Mucosa of descending colon (tissue), 3 donors: ENCODE measurements around the gene XKR8. TPM values are rescaled to one million over a fixed set of nuclear protein-coding genes. Genes with fewer than 3 reads are reported as not detected.
A peak's percentile ranks its signal among the peaks of the same experiment; 100 is the strongest.

Experiments used
- ATAC-seq: fragments of 200-7000 bp; cut with Tn5 transposase; one replicate; pipeline ENCODE4 v1.9.1; 2020; ENCODE audit warnings: mild to moderate bottlenecking, moderate library complexity
- DNase-seq, 3 donors: peaks; one replicate each; pipeline ENCODE4 v3.0.0-alpha.2; 2020
- H3K36me3 ChIP-seq: fragments of 200-600 bp; one replicate; pipeline ENCODE4 v1.8.0; 2021; ENCODE audit warnings: low read depth, mild to moderate bottlenecking
- H3K4me1 ChIP-seq: fragments of 200-600 bp; one replicate; pipeline ENCODE4 v1.8.0; 2021; ENCODE audit warnings: low read depth, mild to moderate bottlenecking
- H3K4me3 ChIP-seq: fragments of 200-600 bp; one replicate; pipeline ENCODE4 v1.8.0; 2021; ENCODE audit warnings: mild to moderate bottlenecking
- H3K9me3 ChIP-seq: fragments of 200-600 bp; one replicate; pipeline ENCODE4 v1.8.0; 2021; ENCODE audit warnings: mild to moderate bottlenecking
- intact Hi-C, 2 donors: fragments of 100-400 bp; cut with DNase I in 1 of 2; cut with micrococcal nuclease in 1 of 2; formaldehyde crosslinking; loops; one replicate each; pipeline versions ENCODE4 v1.11.0 to v1.11.1; 2022; cut with DNase I, micrococcal nuclease
- total RNA-seq, 3 donors: library from RNA; stranded (reverse); fragmentation: NEBNext Ultra II Directional in 2 of 3; extraction: Animal tissue kit (Norgen Biotek cat#: 25700) in 2 of 3; gene quantifications; one replicate each; pipeline versions ENCODE4 v1.2.1 to v1.2.4, GENCODE V29; 2021 to 2023
- TF ChIP-seq, protein P1 (sequence below): fragments of 200-600 bp; IDR thresholded peaks from one replicate; pipeline ENCODE4 v1.8.0; 2022; ENCODE audit warnings: antibody characterized with exemption, mild to moderate bottlenecking
- donor health status: DM: no; HTN: no; CAD: no; lungs with moderate emphysema.
- donor health status: DM: no; HTN: no; CAD: no.
- donor health status: DM: no; HTN: yes; CAD: no.

Gene XKR8
- total RNA-seq, 3 donors from 2014 or later, result 8.2 to 9.8 (median 9.1) TPM

DNA sequence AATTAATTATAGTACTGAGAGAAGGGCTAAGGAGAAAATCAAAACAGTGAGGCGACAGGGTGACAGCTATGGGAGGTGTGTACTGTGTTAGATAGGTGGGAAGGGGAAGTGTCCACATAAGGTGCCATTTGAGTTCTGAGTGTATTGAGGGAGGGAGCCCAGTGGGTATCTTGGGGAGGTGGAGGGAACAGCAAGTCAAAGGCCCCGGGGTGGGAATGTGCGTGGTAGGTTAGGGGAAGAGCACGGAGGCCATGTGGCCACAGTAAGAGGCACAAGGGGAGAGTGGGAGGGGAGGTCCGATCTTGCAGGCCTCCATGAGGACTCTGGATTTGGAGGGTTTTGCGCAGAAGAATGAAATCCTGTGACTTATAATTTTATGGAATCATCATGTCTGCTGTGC is 3.0 kb upstream of the XKR8 start:
- Histone ChIP-seq H3K4me3 (no peak overlapping the region), H3K4me1 (peaks cover 11% of the 10 kb centered on the region), H3K9me3 (no peaks in the 10 kb centered on the region), H3K36me3 (no peaks in the 10 kb centered on the region)
- intact Hi-C loops, result no loop called here
- TF ChIP-seq, protein P1, sequence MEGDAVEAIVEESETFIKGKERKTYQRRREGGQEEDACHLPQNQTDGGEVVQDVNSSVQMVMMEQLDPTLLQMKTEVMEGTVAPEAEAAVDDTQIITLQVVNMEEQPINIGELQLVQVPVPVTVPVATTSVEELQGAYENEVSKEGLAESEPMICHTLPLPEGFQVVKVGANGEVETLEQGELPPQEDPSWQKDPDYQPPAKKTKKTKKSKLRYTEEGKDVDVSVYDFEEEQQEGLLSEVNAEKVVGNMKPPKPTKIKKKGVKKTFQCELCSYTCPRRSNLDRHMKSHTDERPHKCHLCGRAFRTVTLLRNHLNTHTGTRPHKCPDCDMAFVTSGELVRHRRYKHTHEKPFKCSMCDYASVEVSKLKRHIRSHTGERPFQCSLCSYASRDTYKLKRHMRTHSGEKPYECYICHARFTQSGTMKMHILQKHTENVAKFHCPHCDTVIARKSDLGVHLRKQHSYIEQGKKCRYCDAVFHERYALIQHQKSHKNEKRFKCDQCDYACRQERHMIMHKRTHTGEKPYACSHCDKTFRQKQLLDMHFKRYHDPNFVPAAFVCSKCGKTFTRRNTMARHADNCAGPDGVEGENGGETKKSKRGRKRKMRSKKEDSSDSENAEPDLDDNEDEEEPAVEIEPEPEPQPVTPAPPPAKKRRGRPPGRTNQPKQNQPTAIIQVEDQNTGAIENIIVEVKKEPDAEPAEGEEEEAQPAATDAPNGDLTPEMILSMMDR, result no peak
- ATAC-seq (no peak), DNase-seq (no peak)

DNA sequence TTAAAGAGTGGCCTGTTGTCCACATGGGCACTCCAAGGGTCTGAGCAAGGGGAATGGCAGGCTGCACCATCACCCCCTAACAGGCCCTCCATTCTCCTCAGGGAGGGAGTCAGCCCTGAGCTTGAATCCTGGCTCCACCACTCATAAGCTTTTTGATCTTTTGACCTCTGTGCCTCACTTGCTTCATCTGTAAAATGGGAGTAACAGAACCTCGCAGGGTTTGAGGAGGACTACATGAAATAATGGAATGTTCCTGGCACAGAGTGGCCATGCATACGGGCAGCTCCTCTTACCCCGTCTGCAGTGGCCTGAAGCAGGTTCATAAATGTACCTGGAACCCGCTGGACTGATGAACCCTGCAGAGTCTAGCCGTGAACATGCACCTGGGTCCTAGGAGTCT is 2.1 kb upstream of the XKR8 start:
- Histone ChIP-seq H3K4me3 (no peak overlapping the region), H3K36me3 (no peaks in the 10 kb centered on the region), H3K9me3 (no peaks in the 10 kb centered on the region), H3K4me1 (peaks cover 10% of the 10 kb centered on the region)
- intact Hi-C loops, result no loop called here
- DNase-seq (no peak), ATAC-seq (no peak)
- TF ChIP-seq, protein P1, result no peak

DNA sequence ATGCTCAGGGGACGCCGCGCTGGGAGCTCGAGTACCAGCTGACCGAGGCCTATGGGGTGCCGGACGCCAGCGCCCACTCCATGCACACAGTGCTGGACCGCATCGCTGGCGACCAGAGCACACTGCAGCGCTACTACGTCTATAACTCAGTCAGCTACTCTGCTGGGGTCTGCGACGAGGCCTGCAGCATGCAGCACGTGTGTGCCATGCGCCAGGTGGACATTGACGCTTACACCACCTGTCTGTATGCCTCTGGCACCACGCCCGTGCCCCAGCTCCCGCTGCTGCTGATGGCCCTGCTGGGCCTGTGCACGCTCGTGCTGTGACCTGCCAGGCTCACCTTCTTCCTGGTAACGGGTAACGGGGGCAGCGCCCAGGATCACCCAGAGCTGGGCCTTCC is 1.3 kb upstream of the XKR8 start:
- peak; percentile 11 to 67 (median 51) for DNase-seq
- H3K36me3 ChIP-seq, result no peaks in the 10 kb centered on the region
- H3K9me3 ChIP-seq, result no peaks in the 10 kb centered on the region
- no peak for ATAC-seq
- intact Hi-C loops, result no loop called here
- TF ChIP-seq, protein P1, result no peak
- no peak overlapping the region for H3K4me3 ChIP-seq
- peaks cover 9% of the 10 kb centered on the region for H3K4me1 ChIP-seq

DNA sequence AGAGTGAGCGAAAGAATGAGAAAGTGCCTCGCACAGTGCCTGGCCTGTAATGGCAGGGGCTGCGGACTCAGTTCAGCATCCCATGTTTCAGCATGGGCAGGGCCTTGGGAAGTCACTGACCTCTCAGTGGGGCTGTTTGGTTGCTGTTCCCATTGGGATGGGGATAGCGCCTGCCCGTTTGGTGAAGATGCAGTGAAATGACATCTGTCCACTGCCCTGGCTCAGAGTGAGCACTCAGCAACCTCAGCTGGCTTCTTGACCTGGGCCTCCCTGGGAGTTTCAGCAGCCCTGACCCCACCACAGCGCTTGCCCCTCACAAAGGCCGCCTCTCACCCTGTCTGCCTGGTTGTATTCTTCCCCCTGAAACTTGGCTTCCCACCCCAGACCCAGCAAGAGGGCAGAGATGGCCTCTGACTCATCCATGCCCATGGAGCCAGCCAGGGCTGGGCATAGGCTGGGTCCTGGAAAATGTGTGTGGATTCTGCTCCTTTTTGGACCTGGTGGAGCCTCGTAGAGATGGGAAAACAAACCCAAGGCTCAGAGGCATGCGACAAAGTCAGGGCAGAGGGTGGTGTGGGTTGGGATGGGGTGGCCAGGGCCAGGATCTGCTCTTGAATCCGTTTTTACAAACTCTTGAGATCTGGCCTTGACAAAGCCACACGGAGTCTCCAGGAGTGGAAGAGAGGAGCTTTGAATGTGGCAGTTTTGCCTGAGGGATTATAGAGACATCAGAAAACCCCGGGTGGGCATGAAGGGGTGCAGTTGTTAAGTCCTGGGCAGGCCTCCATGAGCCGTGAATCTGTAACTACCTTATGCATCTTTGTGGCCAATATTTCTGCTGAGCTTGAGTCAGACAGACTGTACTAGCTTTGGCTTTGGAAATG is 1.2 kb downstream of the XKR8 start:
- ATAC-seq (no peak), DNase-seq (no peak)
- H3K4me3 ChIP-seq, result no peak overlapping the region
- H3K4me1 ChIP-seq, result peaks cover 9% of the 10 kb centered on the region
- H3K36me3 ChIP-seq, result no peaks in the 10 kb centered on the region
- TF ChIP-seq, protein P1, result no peak
- intact Hi-C loops, result no loop called here
- H3K9me3 ChIP-seq, result no peaks in the 10 kb centered on the region

DNA sequence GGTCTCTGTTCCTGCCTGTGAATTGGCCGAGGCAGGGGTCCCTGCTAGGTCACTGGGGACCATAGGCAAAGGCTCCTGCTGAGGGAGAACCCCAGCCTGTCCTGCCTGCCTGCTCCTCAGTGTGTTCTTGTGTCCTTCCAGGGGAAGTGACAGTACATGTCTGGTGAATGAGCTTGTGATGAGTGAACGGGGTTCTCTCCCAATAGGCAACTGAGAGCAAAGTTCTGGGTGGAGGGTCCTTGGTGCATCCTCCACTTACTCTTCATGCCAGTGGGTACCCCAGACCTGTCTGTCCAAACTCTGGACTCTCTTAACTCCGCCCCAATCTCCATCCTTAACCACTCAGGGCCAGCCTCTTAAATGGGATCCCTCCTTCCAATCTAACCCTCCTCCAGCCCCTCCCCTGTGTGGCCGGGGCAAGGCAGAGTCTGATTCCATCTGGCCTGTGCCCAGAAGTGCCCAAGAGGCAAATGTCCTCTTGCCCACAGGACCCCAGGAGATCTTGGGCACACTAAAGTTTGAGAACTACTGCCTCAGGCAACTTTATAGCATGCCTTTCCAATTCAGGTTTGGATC is 2.0 kb downstream of the XKR8 start:
- H3K4me3 ChIP-seq, result no peak overlapping the region
- peaks cover 9% of the 10 kb centered on the region for H3K4me1 ChIP-seq
- intact Hi-C loops, result no loop called here
- no peaks in the 10 kb centered on the region for H3K36me3 ChIP-seq
- no peaks in the 10 kb centered on the region for H3K9me3 ChIP-seq
- TF ChIP-seq, protein P1, result no peak
- no peak for ATAC-seq
- DNase-seq, result no peak
